ENCODE results near the gene CACNA1S.

GRCh38 chr1:201140235-201140940, 28.2 kb upstream of the CACNA1S start:
- TF ChIP-seq, protein P1, sequence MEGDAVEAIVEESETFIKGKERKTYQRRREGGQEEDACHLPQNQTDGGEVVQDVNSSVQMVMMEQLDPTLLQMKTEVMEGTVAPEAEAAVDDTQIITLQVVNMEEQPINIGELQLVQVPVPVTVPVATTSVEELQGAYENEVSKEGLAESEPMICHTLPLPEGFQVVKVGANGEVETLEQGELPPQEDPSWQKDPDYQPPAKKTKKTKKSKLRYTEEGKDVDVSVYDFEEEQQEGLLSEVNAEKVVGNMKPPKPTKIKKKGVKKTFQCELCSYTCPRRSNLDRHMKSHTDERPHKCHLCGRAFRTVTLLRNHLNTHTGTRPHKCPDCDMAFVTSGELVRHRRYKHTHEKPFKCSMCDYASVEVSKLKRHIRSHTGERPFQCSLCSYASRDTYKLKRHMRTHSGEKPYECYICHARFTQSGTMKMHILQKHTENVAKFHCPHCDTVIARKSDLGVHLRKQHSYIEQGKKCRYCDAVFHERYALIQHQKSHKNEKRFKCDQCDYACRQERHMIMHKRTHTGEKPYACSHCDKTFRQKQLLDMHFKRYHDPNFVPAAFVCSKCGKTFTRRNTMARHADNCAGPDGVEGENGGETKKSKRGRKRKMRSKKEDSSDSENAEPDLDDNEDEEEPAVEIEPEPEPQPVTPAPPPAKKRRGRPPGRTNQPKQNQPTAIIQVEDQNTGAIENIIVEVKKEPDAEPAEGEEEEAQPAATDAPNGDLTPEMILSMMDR (IDR thresholded peaks at IDR 0.05; ENCODE audit: insufficient read depth, low read length, poor library complexity, severe bottlenecking), result no peak
- no peak for TF ChIP-seq EZH2phosphoT487 (conservative IDR thresholded peaks at IDR 0.05; ENCODE audit: low read length)
